ENCODE results near the gene CTRB1. TPM values are rescaled to one million over a fixed set of nuclear protein-coding genes. Genes with fewer than 3 reads are reported as not detected.

CTRB1 gene
- total RNA-seq, 1 donor from 2014 or later, result not detected

DNA sequence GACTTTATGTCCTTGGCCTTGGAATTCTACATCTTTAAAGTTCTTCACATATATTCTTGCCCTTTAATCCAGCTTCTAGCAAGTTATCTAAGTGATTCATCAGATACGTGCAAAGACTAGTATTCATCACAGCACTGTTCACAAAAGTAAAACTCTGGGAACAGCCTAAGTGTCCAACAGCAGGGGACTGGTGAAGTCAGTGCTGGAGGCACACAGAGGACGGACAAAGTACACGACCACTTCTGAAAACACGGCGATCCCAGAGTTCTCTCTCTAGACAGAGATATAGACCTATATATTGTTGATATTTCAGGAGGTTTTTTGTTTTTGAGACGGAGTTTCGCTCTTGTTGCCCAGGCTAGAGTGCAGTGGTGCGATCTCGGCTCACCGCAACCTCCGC, 12.8 kb downstream of the CTRB1 start:
- Mint-ChIP-seq H3K9me3 (ENCODE audit: unreplicated experiment) (no peaks in the 10 kb centered on the region), H3K36me3 (ENCODE audit: low read depth, unreplicated experiment) (peaks cover 52% of the 10 kb centered on the region), H3K4me3 (ENCODE audit: unreplicated experiment) (peak overlapping the region; percentile 44)

DNA sequence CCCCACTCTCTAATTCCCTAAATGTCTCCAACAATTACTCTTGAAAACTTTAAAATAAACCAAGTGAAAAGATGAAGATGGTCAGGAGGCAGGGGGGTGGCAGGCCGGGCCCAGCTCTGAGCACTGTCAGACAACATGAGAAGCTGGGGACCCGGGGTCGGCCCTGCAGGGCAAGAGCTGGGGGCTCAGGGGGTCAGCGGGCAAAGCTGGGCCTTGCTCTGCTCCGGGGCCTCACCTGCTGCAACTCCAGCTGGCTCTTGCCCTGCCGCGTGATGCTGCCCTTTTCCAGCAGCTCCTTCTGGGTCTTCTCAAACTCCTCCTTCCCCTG, 14.8 kb downstream of the CTRB1 start:
- H3K4me1 Mint-ChIP-seq (ENCODE audit: unreplicated experiment), result peaks cover 9% of the 10 kb centered on the region
- TF ChIP-seq, protein P1, sequence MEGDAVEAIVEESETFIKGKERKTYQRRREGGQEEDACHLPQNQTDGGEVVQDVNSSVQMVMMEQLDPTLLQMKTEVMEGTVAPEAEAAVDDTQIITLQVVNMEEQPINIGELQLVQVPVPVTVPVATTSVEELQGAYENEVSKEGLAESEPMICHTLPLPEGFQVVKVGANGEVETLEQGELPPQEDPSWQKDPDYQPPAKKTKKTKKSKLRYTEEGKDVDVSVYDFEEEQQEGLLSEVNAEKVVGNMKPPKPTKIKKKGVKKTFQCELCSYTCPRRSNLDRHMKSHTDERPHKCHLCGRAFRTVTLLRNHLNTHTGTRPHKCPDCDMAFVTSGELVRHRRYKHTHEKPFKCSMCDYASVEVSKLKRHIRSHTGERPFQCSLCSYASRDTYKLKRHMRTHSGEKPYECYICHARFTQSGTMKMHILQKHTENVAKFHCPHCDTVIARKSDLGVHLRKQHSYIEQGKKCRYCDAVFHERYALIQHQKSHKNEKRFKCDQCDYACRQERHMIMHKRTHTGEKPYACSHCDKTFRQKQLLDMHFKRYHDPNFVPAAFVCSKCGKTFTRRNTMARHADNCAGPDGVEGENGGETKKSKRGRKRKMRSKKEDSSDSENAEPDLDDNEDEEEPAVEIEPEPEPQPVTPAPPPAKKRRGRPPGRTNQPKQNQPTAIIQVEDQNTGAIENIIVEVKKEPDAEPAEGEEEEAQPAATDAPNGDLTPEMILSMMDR (IDR thresholded peaks at IDR 0.05; ENCODE audit: unreplicated experiment), result no peak
- H3K27ac Mint-ChIP-seq (ENCODE audit: unreplicated experiment), result peak overlapping the region; percentile 61
- no peak overlapping the region for H3K4me3 Mint-ChIP-seq (ENCODE audit: unreplicated experiment)
- no peaks in the 10 kb centered on the region for H3K9me3 Mint-ChIP-seq (ENCODE audit: unreplicated experiment)
- peaks cover 33% of the 10 kb centered on the region for H3K27me3 Mint-ChIP-seq (ENCODE audit: unreplicated experiment)
- DNase-seq (ENCODE audit: low spot score), result no peak
- H3K36me3 Mint-ChIP-seq (ENCODE audit: low read depth, unreplicated experiment), result peaks cover 54% of the 10 kb centered on the region

More for the DNA sequence above, 12.8 kb downstream of the CTRB1 start:
- TF ChIP-seq, protein P1 (IDR thresholded peaks at IDR 0.05; ENCODE audit: unreplicated experiment), result no peak
- no peak for DNase-seq (ENCODE audit: low spot score)
- peaks cover 37% of the 10 kb centered on the region for H3K27me3 Mint-ChIP-seq (ENCODE audit: unreplicated experiment)
- H3K27ac Mint-ChIP-seq (ENCODE audit: unreplicated experiment), result peak overlapping the region; percentile 27
- peaks cover 11% of the 10 kb centered on the region for H3K4me1 Mint-ChIP-seq (ENCODE audit: unreplicated experiment)

DNA sequence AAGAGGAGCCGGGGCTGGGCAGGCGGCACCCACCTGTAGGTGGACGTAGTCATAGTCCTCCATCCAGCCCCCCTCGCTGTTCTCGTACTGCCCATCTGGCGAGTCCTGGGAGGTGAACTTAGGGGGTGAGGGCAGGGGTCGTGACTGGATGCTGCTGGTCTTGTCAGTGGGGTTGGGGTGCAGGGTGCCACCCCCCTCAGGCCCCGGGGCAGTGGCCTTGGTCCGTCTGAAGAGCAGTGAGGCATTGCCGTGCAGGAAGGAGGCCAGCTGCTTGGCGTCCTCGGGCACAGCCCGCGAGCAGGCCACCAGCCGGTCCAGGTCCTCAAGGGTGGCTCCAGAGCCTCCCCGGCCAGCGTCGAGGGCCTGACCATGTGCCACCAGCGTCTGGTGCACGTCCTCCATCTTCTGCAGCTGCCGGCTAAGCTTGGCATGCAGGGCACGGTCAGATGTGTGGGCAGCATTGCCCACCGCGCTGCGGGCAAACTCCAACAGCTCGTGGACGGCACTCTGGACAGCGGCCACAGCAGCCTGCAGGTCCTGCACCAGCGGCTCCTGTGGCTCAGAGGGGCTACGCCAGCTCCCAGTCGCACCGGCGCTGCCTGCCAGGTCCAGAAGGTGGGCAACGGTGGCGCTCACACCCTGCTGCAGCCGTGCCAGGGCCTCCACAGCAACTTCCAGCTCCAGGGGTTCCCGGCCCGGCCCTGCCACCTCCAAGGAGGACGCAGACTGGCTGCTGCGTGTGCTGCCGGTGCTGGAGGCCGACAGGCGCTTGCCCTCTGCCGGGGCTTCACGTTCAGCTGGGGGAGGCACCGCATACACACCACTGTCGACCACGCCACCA, 16.3 kb downstream of the CTRB1 start:
- Mint-ChIP-seq H3K4me3 (ENCODE audit: unreplicated experiment) (no peak overlapping the region), H3K36me3 (ENCODE audit: low read depth, unreplicated experiment) (peaks cover 53% of the 10 kb centered on the region), H3K27me3 (ENCODE audit: unreplicated experiment) (peaks cover 38% of the 10 kb centered on the region), H3K9me3 (ENCODE audit: unreplicated experiment) (no peaks in the 10 kb centered on the region), H3K27ac (ENCODE audit: unreplicated experiment) (peak overlapping the region; percentile 82), H3K4me1 (ENCODE audit: unreplicated experiment) (peaks cover 13% of the 10 kb centered on the region)
- DNase-seq (ENCODE audit: low spot score), result no peak
- TF ChIP-seq, protein P1 (IDR thresholded peaks at IDR 0.05; ENCODE audit: unreplicated experiment), result no peak

DNA sequence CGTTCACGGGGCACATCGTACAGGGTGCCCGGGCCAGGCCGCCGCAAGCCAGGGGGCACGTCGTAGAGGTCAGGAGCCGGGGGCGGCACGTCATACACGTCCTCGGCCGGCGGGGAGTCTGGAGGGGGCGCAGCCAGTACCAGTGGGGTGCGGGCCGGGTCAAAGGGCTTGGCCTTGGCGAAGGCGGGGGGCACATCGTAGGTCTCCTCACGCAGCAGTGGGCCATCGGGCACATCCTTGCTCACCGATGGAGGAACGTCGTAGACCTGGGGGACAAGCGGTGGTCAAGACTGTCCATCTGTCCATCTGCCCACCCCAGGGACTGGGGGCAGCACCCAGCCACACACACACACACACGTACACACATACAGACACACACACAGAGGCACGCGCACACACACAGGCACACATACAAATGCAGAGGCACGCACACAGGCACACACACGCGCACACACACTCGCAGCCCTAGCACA, 17.0 kb downstream of the CTRB1 start:
- H3K4me3 Mint-ChIP-seq (ENCODE audit: unreplicated experiment), result peak overlapping the region; percentile 83

More for the DNA sequence above, 17.0 kb downstream of the CTRB1 start:
- Mint-ChIP-seq H3K9me3 (ENCODE audit: unreplicated experiment) (no peaks in the 10 kb centered on the region), H3K27ac (ENCODE audit: unreplicated experiment) (peak overlapping the region; percentile 59), H3K4me1 (ENCODE audit: unreplicated experiment) (peaks cover 16% of the 10 kb centered on the region), H3K27me3 (ENCODE audit: unreplicated experiment) (peaks cover 32% of the 10 kb centered on the region), H3K36me3 (ENCODE audit: low read depth, unreplicated experiment) (peaks cover 52% of the 10 kb centered on the region)
- DNase-seq (ENCODE audit: low spot score), result no peak
- TF ChIP-seq, protein P1 (IDR thresholded peaks at IDR 0.05; ENCODE audit: unreplicated experiment), result no peak
